ENCODE measurements around the gene CARD19.
"Not testable (repeated sequence)": the region's sequence is repeated elsewhere in the genome, so short reads cannot be mapped to it uniquely, and the experiment has no call there.

The CARD19 gene

DNA sequence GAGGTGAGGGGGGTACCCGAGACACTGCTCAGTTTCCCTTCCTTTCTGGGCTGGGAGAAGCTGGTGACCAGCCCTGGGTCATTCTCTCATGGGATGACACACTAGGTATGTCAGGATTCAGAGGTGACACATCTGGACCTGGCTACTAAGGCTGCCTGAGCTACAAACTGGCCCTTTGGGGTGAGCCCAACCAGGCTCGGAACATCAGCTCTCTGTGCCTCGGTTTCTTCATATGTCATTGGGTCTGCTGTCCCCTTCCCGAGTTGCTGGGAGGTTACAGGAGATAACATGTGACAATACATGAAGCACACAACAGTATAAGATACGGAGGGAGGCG is 11.8 kb downstream of the CARD19 start:
- DNase-seq = no peak

- no peak for DNase-seq
Measured at GRCh38 chr9:93108291-93109041, 12.4 kb downstream of the CARD19 start.

DNA sequence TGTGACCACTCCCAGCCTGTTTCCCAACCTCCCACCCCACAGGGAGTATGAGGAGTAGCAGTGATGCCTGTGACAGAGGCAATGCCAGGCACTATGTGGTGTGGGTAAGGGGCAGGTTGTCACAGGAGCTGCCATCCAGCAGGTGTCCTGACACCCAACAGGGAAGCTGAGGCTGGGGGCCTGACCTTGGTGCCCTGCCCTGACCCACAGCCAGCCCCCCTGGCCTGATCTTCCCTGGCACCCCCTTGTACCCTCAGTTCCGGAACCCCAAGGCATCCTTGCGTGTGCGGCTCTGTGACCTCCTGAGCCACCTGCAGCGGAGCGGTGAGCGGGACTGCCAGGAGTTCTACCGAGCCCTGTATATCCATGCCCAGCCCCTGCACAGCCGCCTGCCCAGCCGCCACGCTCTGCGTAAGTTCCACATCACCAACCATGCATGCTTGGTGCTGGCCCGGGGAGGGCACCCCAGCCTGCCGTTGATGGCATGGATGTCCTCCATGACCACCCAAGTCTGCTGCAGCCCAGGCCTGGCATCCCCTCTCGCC is 14.4 kb downstream of the CARD19 start:
- DNase-seq = no peak

DNA sequence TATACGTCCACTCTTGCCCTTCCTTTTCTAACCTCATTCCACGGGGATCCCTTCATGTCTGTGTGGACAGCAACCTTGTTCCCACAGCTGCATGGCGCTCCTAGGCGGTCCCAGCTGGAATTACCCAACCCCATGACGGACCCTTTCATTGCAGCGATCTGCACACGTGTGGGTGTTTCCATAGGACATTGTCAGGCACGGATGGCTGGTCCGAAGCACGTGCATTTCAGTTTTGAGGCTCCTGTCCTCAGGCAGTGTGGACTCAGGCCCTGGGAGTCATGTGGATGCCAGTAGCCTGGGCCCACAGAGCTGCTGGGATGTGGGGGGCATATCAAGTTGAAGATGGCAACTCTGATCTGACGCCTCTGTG is 15.0 kb downstream of the CARD19 start:
- DNase-seq = no peak

DNA sequence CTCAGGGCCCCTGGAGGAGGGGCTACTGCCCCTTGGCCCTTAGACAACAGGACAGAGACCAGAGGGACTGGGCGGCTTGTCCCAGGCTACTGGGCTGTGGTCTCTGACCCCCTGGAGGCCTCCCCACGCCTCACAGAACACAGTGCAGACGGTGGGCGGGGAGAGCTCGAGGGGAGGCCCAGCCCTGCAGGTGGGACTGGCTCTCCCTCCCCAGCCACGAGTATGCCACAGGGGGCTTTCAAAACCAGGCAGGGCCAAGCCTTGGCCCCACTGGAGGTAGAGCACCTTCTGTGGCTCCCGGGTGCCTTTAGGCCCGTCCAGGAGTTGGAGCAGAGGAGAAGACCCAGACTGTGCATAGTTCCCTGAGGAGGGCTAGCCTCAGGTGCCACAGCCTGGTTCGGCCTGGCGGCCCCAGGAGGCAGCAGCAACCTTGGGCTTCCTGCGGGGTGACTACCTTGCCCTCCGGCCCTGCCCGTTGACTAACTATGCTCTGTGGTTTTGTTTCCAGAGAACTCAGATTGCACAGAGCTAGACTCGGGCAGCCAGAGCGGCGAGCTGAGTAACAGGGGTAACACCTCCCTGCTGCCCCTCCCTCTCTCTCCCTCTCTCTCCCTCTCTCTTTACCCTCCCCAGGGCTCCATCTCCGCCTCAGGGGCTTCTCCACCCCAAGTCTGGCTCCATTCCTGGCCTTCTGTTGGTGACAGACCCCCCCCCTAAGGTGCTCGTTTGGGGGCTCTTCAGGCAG is 15.5 kb downstream of the CARD19 start:
- DNase-seq = no peak

DNA sequence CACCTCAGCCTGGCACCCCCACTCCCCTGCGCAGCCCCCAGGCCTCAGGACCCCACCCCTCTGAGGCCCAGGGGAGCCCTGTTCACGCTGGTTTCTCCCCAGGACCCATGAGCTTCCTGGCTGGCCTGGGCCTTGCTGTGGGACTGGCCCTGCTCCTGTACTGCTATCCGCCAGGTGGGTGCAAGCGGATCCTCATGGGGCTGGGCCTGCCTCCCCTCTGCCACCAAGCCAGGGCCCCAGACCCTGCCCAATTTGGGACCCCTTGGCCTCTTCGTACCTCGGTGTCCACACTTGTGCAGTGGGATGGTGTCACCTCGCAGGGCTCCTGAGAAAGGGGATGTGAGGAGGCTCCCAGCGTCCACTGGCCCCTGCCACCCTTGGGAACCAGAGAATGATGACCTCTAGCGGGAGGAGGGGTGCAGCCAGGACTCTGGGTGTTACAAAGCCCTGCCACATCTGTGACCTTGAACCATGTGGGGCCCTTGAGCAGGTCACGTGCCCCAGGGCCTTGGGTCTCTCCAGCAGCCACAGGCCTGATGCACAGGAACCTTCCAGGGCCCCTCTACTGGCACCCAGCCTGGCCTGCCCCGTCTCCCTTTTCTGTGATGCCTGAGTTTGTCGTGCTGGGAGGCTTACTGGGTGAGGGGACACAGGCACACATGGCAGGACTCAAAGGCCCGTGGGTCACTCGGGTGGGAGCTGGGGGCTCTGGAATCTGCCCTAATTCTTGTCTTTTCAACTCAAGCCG is 16.3 kb downstream of the CARD19 start:
- DNase-seq = no peak

DNA sequence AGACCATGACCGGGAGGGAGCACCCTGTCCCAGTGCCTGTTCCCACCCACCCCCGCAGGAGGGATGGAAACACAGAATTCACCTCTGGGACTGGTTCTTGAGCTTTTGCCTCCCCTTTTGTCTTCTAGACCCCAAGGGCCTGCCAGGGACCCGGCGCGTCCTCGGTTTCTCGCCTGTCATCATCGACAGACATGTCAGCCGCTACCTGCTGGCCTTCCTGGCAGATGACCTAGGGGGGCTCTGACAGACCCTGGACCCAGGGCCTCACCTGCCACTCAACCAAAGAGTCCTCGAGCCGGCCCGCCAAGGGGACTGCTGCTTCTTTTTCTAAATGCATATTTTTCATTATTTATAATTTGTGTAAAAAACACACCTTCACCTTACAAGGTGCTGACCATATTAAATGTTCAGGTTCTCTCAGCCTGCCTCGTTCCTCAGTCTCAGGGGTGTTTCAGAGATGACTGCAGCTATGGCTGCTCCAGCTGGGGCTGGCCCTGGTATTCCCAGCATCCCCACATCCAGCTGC is 16.9 kb downstream of the CARD19 start:
- no peak for DNase-seq

DNA sequence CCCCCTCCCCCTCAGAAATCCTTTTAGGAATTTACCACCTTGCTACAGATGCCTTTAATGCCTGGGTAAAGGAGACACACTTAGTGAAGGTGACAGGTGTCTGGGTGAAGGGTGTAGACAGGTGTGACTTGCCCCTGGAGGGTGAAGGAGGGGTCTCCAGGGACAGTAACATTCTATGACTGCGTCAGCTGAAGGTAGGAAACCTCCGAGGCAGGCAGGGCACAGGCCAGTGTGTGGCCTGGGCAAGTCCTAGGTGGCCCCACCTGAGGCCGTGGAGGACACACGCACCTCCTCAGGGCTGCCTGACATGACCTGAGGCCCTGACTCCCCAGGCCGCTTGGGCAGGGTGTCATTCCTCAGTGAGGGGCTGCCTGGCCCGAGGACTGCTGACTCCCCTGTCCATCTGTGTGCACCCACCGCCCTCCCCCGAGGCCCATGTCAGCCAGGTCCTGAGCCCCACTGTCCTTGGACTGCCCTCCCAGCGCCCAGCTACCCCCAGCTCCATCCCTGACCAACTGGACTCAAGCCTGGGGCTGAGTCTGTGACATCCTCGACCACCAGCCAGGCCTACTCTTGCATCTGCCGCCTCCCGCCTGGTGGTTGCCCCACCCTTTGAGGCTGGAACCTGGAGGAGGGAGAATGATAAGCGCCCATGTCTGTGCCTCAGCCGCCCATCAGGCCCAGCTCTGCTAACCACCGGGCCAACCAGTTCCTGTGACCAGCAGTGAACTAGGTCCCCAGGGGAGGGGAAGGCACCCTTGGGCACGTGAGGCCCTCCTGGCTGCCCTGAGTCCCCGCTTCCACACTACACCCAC is 18.4 kb downstream of the CARD19 start:
- no peak for DNase-seq

GRCh38 chr9:93114984-93115335 is 18.9 kb downstream of the CARD19 start:
- DNase-seq = no peak

GRCh38 chr9:93115486-93116071 is 19.6 kb downstream of the CARD19 start:
- DNase-seq = no peak

DNA sequence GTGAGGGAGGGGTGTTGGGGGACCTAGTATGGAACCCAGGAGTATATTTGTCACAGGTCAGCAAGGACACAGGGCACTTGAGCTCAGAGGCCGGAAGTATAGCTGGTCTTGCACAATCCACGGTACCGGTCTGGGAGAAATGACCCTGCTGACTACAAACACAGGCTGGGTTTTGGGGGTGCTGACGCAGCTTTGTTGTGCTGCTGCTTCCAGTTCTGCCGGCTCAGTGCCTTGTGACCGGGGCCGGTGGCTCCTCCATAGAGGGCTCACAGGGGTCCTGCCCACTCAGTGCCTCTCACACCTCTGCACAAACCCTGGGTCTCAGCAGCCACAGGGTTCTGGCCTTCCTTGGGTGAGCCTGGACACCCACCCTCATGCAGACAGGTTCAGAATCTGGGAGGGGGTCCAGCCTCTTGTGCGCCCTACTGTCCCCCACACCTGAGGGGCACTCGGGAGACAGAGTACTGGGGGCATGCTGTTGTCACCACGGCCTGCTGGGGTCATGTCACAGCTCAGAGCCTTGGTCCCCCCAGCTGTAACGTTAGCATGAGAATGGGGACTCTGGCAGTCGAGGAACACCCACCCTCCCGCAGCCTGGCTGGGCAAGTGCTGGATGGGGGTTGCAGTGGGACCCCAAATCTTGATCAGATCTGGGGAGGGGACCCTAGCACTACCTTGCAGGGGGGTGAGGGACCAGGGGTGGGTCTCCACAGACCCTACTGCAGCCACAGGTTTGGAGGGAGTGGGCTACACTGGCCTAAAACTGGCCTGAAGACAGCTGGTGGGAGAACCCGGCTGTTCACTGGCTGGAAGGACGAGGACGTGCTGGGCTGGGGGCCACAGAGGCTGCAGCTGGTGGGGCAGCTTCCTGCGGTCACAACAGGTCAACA is 20.3 kb downstream of the CARD19 start:
- no peak for DNase-seq

DNA sequence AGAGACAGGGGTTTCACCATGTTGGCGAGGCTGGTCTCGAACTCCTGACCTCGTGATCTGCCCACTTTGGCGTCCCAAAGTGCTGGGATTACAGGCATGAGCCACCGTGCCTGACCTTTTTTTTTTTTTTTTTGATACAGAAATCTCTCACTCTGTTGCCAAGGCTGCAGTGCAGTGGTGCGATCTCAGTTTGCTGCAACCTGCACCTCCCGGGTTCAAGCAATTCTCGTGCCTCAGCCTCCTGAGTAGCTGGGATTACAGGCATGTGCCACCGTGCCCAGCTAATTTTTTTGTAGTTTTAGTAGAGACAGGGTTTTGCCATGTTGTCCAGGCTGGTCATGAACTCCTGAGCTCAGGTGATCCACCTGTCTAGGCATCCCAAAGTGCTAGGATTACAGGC is 21.5 kb downstream of the CARD19 start:
- DNase-seq = not testable (repeated sequence)

DNA sequence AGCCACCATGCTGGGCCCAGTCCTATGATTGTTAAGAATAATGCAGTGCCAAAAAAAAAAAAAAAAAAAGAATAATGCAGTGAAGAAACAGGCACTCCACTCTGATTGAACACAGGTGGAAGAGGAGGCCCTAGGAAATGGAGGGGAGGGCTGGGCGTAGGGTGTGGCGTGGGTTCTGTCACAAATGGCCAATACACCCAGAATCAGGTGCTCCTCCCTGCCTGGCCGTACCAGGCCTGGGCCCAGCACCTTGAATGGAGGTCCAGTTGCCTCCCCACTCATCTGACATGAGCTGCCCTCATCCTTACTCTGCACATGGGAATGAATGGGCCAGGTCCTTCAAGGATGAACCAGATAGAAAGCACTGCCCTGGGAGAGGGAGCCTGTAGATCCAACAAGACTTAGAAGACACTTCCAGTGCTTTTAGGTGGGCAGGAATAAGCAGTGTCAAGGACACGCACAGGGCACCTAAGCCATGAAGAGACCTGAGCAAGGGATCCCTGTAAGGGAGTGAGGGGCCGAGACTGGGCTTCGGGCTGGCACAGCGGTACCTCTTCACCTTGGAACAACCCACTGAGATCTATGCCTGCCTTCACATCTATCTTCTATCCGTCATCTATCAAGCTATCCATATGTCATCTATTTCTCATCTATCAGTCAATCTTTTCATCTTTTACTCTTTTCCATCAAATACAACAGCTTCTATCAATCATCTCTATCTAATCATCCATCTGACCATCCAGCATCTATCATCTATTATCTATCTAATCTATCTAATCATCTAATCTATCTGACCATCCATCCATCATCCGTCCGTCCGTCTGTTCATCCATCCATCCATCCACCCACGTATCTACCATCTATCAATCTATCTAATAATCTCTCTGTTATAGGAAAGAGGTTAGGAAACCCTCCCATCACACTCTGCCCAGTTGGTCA is 22.2 kb downstream of the CARD19 start:
- no peak for DNase-seq

- DNase-seq = no peak
Measured at GRCh38 chr9:93118863-93119702, 23.1 kb downstream of the CARD19 start.

DNA sequence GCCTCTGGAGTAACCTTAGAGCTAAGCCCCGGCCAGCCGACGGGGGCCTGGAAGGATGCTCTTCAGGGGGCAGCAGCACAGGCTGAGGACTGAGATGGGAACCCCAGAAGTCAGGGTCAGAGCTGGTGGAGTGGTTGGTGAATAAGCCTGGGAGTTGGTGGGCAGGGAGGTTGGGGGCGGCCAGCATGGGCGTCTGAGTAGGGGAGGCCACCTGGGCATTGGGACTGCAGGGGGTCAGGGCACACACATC is 23.6 kb downstream of the CARD19 start:
- no peak for DNase-seq

DNA sequence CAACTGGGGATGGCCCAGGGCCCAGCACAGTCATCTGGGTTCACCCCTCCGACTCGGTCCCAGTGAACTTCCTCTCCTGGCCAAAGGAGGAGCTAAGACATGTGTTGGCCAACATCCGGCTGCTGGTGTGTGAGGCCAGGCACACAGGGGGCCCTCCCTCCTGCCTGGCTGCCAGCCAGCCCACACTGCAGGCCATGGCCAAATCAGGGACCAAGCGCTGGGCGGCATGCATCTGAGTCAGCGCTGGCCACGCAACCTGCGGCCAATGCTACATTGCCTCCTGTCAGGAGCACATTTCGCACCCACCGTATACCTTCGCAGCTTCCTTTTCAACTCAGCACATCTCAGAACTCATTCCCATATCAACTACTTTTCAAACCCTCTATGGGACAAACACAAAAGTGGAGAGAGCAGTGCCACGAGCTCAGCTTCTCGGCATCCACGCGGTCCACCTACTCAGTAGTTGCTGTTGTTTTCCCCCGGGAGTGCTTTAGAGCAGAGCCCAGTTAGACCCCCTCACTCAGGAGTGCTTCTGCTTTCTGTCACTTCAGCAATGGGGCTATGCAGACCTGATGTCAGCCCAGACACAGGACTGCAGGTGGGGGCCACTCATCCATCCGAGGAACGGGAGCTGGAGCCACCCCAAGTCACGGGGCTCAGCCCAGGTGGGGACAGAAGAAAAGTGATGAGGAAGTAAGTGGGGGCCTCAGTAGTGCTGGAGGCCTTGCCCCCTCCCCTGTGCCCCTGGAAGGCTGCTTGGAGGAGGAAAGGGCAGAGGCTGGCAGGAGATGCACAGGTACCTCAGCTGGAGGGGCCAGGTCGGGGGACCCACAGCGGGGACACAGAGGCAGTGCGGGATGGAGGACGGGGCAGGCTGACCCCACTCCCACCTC is 24.2 kb downstream of the CARD19 start:
- no peak for DNase-seq

- no peak for DNase-seq
Measured at GRCh38 chr9:93120846-93121315, 24.9 kb downstream of the CARD19 start.
